MM.1S (cell line): ENCODE measurements around the gene CCDC150.
A peak's percentile ranks its signal among the peaks of the same experiment; 100 is the strongest.

Source experiments
- DNase-seq: peaks from one replicate; pipeline ENCODE4 v3.0.0-alpha.2; 2015
- H2AFZ ChIP-seq: fragments of 300-600 bp; sonication (generic); 2 replicates; pipeline ENCODE4 v1.6.0; 2016; ENCODE audit warnings: antibody characterized with exemption, low read length
- H3F3A ChIP-seq: fragments of 300-600 bp; sonication (generic); 2 replicates; pipeline ENCODE4 v1.6.1; 2016; ENCODE audit warnings: mild to moderate bottlenecking, antibody characterized with exemption, low read length, moderate library complexity, mixed read lengths; ENCODE audit not compliant: insufficient read depth
- H3K27ac ChIP-seq: fragments of 300-600 bp; sonication (generic); 2 replicates; pipeline ENCODE4 v1.5.1; 2016; ENCODE audit warnings: mild to moderate bottlenecking, low read length
- H3K27me3 ChIP-seq: fragments of 300-600 bp; sonication (generic); replicated peaks from 2 replicates; pipeline ENCODE4 v1.6.0; 2016; ENCODE audit warnings: low read length; ENCODE audit not compliant: insufficient read depth
- H3K36me3 ChIP-seq: fragments of 300-600 bp; sonication (generic); replicated peaks from 2 replicates; pipeline ENCODE4 v1.6.1; 2016; ENCODE audit warnings: mild to moderate bottlenecking, low read length, mixed read lengths; ENCODE audit not compliant: insufficient read depth
- H3K4me1 ChIP-seq: fragments of 300-600 bp; sonication (generic); 2 replicates; pipeline ENCODE4 v1.6.1; 2016; ENCODE audit warnings: low read length, mixed read lengths
- H3K4me2 ChIP-seq: fragments of 300-600 bp; sonication (generic); 2 replicates; pipeline ENCODE4 v1.6.0; 2016; ENCODE audit warnings: low read depth, low read length
- H3K4me3 ChIP-seq: fragments of 300-600 bp; sonication (generic); 2 replicates; pipeline ENCODE4 v1.5.1; 2016; ENCODE audit warnings: low read length, mixed read lengths
- H3K79me2 ChIP-seq: fragments of 300-600 bp; sonication (generic); 2 replicates; pipeline ENCODE4 v1.6.1; 2016; ENCODE audit warnings: mixed run types, low read length, mixed read lengths
- H3K9ac ChIP-seq: fragments of 300-600 bp; sonication (generic); 2 replicates; pipeline ENCODE4 v1.6.1; 2016; ENCODE audit warnings: low read length, mixed read lengths
- H3K9me2 ChIP-seq: fragments of 300-600 bp; sonication (generic); replicated peaks from 2 replicates; pipeline ENCODE4 v1.6.1; 2016; ENCODE audit warnings: mild to moderate bottlenecking, low read length, mixed read lengths; ENCODE audit not compliant: insufficient read depth
- H3K9me3 ChIP-seq: fragments of 300-600 bp; sonication (generic); replicated peaks from 2 replicates; pipeline ENCODE4 v1.6.1; 2016; ENCODE audit warnings: mild to moderate bottlenecking, low read length, mixed read lengths; ENCODE audit not compliant: insufficient read depth
- H4K20me1 ChIP-seq: fragments of 300-600 bp; sonication (generic); 2 replicates; pipeline ENCODE4 v1.6.1; 2016; ENCODE audit warnings: mild to moderate bottlenecking, low read length, moderate library complexity, mixed read lengths; ENCODE audit not compliant: insufficient read depth
- EZH2 ChIP-seq: fragments of 300-600 bp; sonication (generic); optimal IDR thresholded peaks from 2 replicates; pipeline ENCODE3; 2017; ENCODE audit warnings: low read depth, mild to moderate bottlenecking, antibody characterized with exemption, low read length, mixed read lengths
- EZH2phosphoT487 ChIP-seq: fragments of 300-600 bp; sonication (generic); IDR thresholded peaks from 2 replicates; pipeline ENCODE4 v1.6.1; 2018; ENCODE audit warnings: antibody characterized with exemption, low read length
- TF ChIP-seq, protein P1 (sequence below): fragments of 300-600 bp; sonication (generic); IDR thresholded peaks from 2 replicates; pipeline ENCODE4 v1.5.1; 2016; ENCODE audit warnings: antibody characterized with exemption, low read length, mixed read lengths

CCDC150 gene

DNA sequence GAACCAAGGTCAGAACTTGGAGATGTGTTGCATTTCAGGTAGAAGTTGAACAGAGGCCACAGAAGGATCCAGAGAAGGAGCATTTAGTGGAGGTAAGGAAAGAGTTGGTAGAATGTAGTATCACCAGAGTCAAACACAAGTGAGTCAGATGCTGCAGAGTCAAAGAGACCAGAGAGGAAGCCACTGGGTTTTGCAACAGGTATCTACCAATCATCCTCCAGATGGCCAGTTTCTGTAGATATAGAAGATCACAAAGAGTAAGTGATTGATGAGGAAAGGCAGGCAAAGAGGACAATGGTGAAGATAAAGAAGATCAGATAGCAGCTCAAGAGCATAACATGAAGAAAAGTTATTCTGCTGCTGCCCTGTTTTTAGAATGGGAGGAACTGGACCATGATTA, 84.1 kb downstream of the CCDC150 start:
- TF ChIP-seq, protein P1, sequence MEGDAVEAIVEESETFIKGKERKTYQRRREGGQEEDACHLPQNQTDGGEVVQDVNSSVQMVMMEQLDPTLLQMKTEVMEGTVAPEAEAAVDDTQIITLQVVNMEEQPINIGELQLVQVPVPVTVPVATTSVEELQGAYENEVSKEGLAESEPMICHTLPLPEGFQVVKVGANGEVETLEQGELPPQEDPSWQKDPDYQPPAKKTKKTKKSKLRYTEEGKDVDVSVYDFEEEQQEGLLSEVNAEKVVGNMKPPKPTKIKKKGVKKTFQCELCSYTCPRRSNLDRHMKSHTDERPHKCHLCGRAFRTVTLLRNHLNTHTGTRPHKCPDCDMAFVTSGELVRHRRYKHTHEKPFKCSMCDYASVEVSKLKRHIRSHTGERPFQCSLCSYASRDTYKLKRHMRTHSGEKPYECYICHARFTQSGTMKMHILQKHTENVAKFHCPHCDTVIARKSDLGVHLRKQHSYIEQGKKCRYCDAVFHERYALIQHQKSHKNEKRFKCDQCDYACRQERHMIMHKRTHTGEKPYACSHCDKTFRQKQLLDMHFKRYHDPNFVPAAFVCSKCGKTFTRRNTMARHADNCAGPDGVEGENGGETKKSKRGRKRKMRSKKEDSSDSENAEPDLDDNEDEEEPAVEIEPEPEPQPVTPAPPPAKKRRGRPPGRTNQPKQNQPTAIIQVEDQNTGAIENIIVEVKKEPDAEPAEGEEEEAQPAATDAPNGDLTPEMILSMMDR = no peak
- TF ChIP-seq EZH2 = no peak
- no peak for TF ChIP-seq EZH2phosphoT487
- no peaks in the 10 kb centered on the region for H4K20me1 ChIP-seq
- peaks cover 14% of the 10 kb centered on the region for H3K4me1 ChIP-seq
- no peaks in the 10 kb centered on the region for H3K9me2 ChIP-seq
- no peak overlapping the region for H2AFZ ChIP-seq
- no peak overlapping the region for H3K4me3 ChIP-seq
- H3K9me3 ChIP-seq = no peaks in the 10 kb centered on the region
- no peak overlapping the region for H3K9ac ChIP-seq
- H3K36me3 ChIP-seq = no peaks in the 10 kb centered on the region
- no peaks in the 10 kb centered on the region for H3K27me3 ChIP-seq
- H3F3A ChIP-seq = peaks cover 21% of the 10 kb centered on the region
- H3K4me2 ChIP-seq = no peak overlapping the region
- no peaks in the 10 kb centered on the region for H3K79me2 ChIP-seq
- no peak for DNase-seq
- H3K27ac ChIP-seq = no peak overlapping the region

DNA sequence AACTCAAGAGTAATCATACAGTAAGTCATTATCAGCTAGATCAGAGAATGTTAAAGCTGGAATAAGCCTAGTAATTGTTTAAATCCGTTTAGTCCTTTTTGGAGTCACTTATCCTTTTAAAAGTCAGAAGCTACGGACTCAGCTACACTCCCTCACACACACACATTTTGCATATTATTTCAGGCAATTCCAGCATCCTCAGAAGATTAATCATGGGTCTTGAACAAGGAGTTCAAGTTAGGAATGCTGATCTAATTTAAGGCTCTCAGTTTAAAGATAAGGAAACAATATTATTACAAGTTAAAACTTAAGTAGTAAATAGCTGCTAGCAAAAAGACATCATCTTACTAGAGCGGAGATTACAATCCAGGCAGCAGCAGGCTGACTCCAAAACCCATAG, 85.7 kb downstream of the CCDC150 start:
- TF ChIP-seq, protein P1 = no peak
- TF ChIP-seq EZH2 = no peak
- no peak for TF ChIP-seq EZH2phosphoT487
- no peaks in the 10 kb centered on the region for H4K20me1 ChIP-seq
- no peak overlapping the region for H3K9ac ChIP-seq
- no peak for DNase-seq
- H3K27me3 ChIP-seq = no peaks in the 10 kb centered on the region
- H3F3A ChIP-seq = 0 out of 2 replicates have a peak, but pooled peaks cover 7% of the 10 kb centered on the region
- H3K36me3 ChIP-seq = no peaks in the 10 kb centered on the region
- no peaks in the 10 kb centered on the region for H3K9me2 ChIP-seq
- H3K4me2 ChIP-seq = 0 out of 2 replicates have a peak overlapping the region, but pooled peaks have one; percentile 8
- H3K4me1 ChIP-seq = peaks cover 10% of the 10 kb centered on the region; the same call in 1 of the 2 replicates
- no peak overlapping the region for H2AFZ ChIP-seq
- H3K79me2 ChIP-seq = no peaks in the 10 kb centered on the region
- no peak overlapping the region for H3K4me3 ChIP-seq
- H3K27ac ChIP-seq = no peak overlapping the region
- H3K9me3 ChIP-seq = no peaks in the 10 kb centered on the region

DNA sequence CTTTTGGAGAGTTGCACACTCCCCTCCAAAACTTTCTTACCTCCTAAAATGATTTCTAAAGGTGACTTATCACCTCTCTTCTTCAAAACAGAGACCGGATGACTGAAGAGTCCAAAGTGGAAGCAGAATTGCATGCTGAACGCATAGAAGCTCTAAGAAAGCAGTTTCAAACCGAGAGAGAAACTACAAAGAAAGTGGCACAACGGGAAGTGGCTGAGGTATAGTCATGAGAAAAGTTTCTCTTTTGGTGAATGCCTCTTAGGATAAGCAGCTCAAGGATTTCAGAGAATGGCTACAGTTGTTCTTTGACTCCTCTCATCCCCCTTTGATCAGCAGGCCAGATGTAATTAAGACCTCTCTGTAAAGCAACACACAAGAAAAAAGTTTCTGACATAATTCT, 86.4 kb downstream of the CCDC150 start:
- no peaks in the 10 kb centered on the region for H4K20me1 ChIP-seq
- no peaks in the 10 kb centered on the region for H3K9me2 ChIP-seq
- H3K79me2 ChIP-seq = no peaks in the 10 kb centered on the region
- no peak overlapping the region for H2AFZ ChIP-seq
- peak; percentile 57 for DNase-seq
- no peak overlapping the region for H3K4me3 ChIP-seq
- TF ChIP-seq, protein P1 = no peak
- TF ChIP-seq EZH2phosphoT487 (no peak), EZH2 (no peak)
- H3K4me1 ChIP-seq = peaks cover 10% of the 10 kb centered on the region; the same call in 1 of the 2 replicates
- no peaks in the 10 kb centered on the region for H3K36me3 ChIP-seq
- H3K9ac ChIP-seq = no peak overlapping the region
- no peaks in the 10 kb centered on the region for H3K27me3 ChIP-seq
- H3K4me2 ChIP-seq = 0 out of 2 replicates have a peak overlapping the region, but pooled peaks have one; percentile 8
- H3K9me3 ChIP-seq = no peaks in the 10 kb centered on the region
- H3K27ac ChIP-seq = no peak overlapping the region
- H3F3A ChIP-seq = 0 out of 2 replicates have a peak, but pooled peaks cover 7% of the 10 kb centered on the region
